GM18858 (cell line): ENCODE results near the gene DAW1.
"Not testable (repeated sequence)": the region's sequence is repeated elsewhere in the genome, so short reads cannot be mapped to it uniquely, and the experiment has no call there.

Experiments
- ATAC-seq: cut with Tn5 transposase; IDR thresholded peaks from one replicate; pipeline ENCODE4 v1.9.1; 2021; ENCODE audit not compliant: unreplicated experiment

Gene DAW1, protein sequence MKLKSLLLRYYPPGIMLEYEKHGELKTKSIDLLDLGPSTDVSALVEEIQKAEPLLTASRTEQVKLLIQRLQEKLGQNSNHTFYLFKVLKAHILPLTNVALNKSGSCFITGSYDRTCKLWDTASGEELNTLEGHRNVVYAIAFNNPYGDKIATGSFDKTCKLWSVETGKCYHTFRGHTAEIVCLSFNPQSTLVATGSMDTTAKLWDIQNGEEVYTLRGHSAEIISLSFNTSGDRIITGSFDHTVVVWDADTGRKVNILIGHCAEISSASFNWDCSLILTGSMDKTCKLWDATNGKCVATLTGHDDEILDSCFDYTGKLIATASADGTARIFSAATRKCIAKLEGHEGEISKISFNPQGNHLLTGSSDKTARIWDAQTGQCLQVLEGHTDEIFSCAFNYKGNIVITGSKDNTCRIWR

DNA sequence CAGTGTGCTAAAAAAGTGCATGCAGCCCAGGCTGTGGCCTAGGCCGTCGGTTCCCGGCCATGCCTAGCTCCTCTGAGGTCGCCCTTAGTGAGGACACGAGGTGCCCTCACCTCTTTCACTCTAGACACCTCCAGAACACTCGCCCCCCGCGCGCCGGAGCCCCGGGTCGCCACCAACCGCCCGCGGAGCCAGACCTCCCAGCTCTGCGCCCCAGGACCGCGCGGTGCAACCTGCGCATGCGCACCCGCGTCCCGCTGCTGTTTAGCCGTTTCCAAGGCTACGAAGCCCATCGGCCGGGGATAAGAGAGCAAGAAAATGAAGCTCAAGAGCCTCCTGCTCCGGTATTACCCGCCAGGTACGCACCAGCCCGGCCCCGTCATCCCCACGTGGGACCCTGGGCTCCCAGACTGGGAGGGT is at the start of gene DAW1:
Gene DAW1, plus strand, starts transcription at position 257 of the 417 bp plus-strand sequence. Its CDS starts 59 bp downstream, at position 316.
- no peak for ATAC-seq

DNA sequence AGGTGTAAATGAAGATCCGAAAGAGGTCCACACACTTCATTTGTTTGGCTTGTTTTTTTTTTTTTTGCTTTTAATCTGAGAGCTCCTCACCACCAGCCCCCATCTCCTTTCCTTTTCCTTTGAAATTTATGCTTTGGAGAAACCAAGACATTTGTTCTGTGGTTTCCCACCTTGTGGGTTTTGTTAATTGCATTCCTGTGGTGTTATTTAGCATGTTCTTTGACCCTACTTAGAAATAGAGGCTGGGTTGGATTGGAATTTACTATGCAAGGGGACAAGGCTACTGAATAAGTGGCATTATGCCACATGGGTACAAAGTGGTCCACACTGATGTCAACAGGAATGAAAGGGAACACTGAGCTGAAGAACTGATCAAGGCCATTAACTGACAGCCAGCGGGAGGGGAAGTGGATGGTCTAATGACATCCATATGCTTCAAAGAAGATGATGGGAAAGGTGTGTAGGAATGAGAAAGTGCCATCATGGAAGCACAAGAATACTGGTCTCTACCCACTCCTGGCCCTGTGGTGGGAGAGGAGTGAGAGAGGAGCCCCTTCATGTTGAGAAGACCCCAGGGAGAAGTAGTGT is 48.9 kb upstream of the DAW1 start:
- no peak for ATAC-seq

DNA sequence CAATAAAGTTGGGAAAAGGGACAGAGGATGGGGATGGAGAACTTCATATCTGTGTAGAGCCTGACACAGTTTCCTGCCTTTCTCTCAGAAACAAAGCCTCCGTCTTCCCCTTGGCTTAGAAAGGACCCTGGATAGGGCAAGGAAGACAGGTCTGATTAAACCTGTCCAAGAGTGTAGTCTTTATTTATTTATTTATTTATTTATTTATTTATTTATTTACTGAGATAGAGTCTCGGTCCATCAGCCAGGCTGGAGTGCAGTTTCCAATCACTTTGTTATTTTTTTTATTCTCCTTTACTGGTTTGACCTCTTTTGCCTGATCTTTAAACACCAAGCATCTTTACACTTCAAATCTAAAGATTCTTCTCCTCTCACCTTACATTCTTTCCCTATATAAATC is 47.5 kb upstream of the DAW1 start:
- no peak for ATAC-seq

DNA sequence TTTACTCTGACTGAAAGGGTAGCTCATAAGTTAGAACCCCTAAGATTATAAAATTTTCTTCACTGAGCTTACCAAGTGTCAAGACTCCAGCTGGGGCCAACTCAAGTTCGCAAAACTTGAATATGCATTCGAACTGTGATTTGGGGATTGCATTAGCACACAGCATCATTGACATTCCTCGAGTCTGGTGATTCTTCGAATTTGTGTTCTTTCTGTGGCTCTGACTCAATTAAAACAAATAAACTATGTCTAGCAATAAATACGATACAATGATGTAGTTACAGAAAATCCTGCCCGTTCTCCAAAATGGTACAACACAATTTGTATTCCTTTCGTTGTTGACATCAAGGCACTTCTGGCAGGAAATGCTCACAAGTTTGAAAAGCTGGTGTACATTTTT is 46.7 kb upstream of the DAW1 start:
- no peak for ATAC-seq

DNA sequence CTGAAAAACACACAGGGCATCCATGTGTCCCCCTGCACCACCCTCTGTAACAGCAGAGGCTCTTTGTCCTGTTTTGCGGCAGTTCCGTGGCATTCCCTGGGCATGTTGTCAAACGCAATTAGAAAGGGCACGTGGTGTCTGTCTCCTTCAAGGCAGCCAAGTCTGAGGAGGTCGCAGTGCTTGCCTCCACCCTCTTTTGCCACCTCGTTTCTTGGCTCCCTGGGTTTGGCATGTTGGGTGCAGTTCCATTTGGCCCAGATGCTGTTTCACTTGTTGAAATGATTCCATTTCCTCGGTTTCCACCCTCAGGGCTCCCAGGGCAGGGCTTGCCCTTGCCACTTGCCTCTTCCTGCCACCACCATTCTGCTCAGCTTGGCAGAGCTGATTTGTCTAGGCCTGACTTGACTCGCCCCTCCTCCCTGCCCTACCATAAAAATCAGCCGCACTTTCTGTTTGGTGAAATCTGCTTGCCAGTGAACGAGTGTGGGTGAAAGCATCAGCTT is 45.4 kb upstream of the DAW1 start:
- no peak for ATAC-seq

DNA sequence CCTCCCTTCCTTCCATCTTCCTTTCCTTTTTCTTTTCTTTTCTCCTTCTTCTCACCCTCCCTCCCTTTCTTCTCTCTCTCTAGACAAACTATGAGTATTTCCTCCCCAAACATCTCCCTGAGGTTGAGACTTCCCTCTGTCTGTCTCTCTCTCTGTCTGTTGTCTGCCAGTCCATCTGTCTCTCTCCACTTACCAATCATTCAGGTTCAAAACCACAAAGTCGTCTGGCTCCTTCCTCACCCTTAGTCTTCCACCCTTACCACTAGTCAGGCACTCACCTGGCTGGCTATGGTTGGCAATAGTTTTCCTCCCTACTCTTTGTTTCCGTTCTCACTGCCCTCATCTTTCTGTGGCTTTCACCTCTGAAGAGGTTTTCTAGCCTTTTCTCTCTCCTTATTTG is 44.9 kb upstream of the DAW1 start:
- no peak for ATAC-seq

DNA sequence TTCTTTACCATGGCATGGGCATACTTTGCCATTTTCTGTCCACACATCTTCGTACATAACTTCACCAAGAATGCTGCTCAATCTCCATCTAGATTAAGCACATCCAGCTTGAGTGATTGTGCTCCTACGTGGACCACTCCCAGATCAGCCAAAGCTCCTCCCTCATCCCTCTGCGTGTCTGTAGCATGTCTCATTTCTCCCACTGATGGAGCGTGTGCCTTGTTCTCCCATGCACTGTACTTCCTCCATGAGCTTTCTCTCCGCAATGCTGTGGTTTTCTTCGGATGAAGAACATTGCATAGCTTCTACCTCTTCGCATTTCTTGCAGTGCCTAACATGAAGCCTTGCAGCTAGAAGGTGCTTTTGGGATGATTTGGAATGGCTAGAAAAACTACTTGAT is 44.3 kb upstream of the DAW1 start:
- ATAC-seq = no peak

DNA sequence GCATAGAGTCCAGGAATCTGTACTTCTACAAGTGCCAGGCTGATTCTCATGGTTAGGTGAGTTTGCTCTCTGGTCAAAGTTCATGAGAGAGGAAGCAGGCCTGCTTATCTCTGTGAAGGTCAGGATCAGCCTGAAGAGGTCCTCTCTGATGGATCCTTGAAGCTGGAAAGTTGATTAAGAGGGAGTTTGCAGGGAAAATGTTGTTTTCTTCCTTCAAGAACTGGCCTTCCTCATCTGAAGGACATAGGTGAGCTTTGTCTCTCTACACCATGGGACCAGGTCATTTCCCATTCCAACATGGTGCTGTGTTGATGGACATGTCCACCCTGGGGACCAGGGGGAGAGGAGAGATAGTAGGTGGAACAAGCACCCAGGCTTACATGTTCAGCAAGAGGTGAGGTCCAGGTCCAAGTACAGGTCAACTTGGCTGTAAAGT is 42.9 kb upstream of the DAW1 start:
- ATAC-seq = no peak

DNA sequence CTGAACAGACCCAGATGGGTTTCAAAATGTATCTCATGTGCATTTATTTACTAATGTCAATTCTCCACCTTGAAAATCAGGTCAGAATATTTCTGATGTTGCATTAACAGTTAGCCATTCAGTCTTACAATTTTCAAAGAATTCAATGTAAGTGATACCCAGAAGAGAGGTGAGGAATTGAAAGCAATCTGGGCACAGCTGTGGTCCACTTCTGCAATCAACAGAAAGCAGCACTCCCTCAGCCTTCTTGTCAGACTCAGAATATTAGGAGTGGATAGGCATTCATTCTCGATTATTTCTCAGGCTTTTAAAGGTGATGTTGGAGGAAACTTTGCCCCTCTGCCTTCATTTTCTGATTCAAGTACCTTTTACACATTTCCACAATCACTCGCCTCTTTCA is 42.1 kb upstream of the DAW1 start:
- no peak for ATAC-seq

DNA sequence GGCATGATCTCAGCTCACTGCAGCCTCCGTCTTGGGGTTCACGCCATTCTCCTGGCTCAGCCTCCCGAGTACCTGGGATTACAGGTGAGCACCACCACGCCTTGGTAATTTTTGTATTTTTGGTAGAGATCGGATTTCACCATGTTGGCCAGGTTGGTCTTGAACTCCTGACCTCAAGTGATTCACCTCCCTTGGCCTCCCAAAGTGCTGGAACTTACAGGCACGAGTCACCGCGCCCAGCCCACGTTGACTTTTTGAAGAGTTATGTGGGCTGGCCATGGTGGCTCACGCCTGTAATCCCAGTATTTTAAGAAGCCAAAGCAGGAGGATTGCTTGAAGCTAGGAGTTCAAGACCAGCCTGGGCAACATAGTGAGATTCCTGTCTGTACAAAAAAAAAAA is 37.0 kb upstream of the DAW1 start:
- ATAC-seq = no peak

DNA sequence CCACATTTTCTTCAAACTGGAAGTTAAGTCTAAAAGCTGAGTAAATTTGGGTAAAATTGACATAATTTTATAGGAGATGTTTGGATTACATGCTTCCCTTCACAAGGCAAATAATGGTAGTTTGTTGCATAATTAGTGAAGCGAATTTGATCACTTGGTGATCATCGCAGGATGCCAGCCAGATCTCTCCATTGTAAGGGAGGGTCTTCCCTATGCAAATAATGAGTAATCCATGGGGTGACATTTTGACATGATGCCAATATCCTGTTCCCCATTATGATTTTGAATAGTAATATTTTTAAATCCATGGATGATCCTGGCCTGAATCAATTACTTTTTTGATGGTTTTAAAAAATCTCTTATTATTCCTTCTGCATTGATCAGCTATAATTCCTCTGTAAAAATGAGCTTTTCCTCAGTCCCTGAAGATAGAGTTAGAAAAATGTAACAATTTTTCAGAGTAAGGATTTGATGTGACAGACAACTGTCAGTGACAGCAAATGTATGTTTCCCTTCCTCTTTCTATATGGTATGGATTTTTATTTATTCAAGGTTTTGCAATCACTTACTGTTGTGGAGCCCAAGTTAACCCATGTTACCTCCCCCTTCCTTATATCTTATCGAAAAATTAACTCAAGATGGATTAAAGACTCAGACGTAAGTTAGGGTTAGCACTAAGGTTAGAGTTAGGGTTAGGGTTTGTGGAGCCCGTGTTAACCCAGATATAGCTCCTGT is 36.3 kb upstream of the DAW1 start:
- no peak for ATAC-seq

DNA sequence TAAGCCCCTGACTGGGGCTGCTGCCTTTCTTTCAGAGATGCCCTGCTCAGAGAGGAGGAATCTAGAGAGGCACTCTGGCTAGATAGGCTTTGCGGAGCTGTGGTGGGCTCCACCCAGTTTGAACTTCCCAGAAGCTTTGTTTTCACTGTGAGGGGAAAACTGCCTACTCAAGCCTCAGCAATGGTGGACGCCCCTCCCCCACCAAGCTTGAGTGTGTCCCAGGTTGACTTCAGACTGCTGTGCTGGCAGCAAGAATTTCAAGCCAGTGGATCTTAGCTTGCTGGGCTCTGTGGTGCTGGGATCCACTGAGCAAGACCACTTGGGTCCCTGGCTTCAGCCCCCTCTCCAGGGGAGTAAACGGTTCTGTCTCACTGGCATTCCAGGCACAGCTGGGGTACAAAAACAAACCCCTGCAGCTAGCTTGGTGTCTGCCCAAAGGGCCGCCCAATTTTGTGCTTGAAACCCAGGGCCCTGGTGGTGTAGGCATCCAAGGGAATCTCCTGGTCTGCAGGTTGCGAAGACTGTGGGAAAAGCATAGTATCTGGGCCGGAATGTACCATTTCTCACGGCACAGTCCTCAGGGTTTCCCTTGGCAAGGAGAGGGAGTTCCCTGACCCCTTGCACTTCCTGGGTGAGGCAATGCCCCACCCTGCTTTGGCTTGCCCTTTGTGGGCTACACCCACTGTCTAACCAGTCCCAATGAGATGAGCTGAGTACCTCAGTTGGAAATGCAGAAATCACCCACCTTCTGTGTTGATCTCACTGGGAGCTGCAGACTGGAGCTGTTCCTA is 31.9 kb upstream of the DAW1 start:
- not testable (repeated sequence) for ATAC-seq

DNA sequence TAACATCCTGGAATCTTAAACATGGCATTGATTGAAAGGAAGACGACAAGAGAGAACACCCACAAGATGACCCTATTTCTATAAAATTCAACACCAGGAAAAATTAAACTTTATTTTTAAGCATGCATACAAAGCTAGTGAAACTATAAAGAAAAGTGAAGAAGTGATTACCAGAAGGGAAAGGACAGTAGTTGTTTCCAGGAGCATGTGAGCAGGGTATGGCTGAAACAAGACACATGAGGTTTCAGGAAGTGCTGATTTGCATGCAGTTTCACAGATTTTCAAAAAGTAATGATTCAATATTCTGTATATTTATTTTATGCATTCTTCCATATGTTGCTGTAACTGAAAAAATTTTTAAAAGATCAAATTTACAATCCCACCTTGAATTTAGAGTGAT is 24.6 kb upstream of the DAW1 start:
- peak; percentile 50 for ATAC-seq

DNA sequence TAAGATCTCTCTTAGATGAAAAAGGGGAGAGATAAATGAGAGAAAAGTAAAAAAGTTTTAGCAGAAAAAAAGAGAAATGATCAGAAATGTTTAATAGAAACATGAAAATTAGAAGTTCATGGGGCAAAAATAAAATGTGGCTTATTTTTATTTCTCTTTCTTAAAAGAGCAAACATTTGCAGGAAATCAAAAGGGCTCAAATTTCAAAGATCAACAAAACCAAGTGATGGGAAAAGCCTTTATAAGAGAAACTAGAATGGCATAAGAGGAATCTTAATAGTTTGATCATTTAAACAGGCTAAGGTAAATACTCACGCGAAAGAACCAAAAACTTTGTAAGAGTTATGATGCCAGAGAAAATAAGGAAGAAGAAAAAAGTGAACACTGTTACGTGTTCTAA is 23.3 kb upstream of the DAW1 start:
- no peak for ATAC-seq

DNA sequence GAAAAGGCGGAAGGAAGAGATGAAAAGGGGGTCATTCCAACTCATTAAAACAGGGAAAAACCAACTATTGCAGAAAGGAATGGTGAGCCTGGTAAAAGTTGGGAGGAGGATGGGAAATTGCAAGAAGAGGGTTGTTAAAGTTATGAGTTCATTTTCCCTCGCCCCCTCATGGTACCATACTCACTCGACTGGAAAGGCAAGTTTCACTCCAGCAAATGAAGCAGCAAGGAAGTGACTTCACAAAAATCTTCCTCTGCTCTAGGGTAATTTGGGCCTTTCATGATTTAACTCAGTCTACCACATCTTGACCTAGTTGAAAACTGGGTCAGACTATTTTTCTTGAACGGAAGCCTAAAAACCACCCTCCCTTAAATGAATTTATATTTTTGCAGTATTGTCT is 22.8 kb upstream of the DAW1 start:
- ATAC-seq = peak; percentile 71

DNA sequence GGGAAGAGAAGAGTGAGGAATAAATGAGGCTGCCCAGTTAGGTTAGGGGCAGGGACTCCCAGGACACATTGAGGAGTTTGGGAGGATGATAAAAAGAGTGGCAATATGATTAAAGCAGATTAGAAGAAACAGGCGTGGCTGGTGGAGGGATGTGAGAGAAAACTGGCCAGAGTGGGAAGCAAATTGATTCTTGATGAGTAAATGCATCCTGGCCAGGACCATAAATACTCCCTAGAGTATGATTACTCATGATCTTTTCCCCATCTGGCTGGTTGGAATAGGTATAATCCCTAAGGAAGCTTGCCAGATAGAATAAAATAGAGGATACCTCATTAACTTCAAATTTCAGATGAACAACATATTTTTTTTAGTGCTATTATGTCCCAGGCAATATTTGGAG is 21.5 kb upstream of the DAW1 start:
- ATAC-seq = no peak

DNA sequence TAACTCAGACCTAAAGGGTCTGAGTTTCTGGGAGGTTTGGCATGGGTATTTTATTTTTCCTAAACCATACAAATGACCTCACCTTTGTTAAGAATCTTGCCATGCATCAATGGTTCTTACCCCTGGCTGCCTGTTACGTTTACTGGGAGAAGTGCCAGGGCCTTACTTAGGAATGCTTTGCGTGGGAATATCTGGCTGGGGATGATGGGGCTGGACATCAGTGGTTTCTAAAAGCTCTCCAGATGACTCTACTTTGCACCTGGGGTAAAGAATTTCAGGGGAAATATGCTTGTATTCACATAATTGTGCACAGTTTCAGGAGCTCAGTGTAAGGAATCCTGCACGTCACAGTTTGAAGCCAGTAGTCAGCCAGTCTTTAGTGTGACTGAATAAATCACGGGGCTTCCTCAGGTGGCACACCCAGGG is 18.2 kb upstream of the DAW1 start:
- no peak for ATAC-seq

DNA sequence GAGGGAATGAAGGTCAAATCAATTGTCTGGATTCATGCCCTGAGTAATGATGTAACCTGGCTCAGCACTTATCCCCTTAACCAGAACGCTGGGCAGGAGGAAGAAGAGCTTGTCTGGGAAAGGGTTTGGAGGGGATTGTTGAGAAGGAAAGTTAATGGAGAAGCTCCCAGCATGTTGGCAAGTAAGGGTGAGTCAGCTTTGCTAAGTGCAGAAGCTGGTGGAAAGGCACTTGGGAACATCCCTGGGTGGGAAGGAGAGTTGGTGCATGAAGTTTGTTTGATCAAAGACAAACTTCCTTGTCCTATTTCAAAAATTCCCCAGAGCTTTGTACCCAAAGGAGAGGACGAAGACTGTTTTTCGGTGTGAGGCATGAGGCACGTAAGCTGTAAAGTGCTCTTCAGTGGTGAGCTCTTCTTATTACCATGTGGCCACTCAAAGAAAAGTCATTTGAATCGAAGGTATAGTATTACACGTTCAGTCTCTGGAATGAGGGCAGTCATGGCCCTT is 17.6 kb upstream of the DAW1 start:
- no peak for ATAC-seq

DNA sequence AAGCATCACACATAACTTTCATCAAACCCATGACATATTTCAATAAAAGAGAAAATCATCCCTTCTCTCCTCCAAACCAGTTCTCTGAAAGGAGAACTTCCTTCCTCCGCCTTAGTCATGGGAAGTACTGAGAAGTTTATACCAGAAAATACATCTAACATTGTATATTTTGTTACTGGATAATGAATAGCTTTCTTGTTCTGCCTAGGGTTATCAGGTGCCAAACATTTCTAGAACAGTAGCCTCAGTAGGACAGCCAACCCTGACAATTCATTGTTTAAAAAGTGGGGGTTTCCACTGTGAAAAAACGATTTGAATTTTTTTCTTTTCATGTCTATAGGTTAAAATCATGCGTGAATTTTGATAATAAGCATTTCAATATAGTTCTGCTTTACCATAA is 16.0 kb upstream of the DAW1 start:
- ATAC-seq = no peak

DNA sequence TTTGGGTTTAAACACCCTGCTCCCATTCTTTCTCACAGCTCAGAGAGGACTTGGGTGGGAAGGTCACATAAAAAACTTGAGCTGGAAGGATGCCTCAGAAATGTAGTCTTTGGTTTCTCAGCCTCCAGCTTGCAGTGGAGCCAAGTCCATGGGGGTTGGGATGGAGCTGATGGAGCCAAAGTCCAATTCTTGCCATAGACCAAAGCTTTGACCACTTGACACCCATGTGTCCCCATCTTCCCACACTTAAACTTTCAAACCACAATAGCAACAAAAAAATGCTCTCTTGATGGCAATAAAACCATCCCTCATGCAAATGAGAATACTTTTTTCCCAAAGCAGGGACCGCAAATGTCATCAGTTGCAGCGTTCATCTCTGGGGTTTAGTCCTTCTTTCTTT is 14.7 kb upstream of the DAW1 start:
- ATAC-seq = no peak

DNA sequence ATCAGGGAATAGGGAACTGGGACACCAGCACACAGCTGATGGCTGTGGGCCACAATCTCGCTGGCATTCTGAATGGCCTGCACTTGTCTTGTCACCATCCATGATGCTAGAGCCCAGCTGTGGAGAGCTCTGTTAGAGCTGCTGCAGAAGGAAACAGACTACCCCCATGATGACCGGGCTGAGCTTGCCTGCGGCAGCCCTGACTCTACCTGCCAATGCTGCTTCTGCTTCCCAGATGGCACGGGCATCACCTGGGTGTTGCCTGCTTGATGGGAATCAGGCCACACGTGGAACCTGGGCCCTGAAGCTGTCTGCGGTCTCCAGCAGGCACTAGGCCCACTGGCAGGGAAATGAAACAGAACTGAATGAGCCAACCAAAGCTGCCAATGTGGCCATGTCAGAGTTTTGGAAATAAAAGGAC is 11.2 kb upstream of the DAW1 start:
- no peak for ATAC-seq
